Mammary epithelial cell (primary cell): ENCODE results near the gene STK24.

Experiments used
- CTCF ChIP-seq, 2 donors: IDR thresholded peaks in 1 of 2; conservative IDR thresholded peaks in 1 of 2; 2 replicates each; pipeline ENCODE4 v1.5.1; 2011 to 2012; ENCODE audit warnings: inconsistent platforms in 2 of 2, low read length in 2 of 2, mild to moderate bottlenecking in 2 of 2, control low read depth in 1 of 2, low read depth in 1 of 2; ENCODE audit not compliant: insufficient read depth in 1 of 2; ENCODE audit errors: extremely low read depth in 1 of 2
- EZH2 ChIP-seq: IDR thresholded peaks from 2 replicates; pipeline ENCODE4 v1.6.1; 2012; ENCODE audit warnings: low read length, inconsistent platforms, borderline replicate concordance

GRCh38 chr13:98520674-98521449 lies 56.0 kb downstream of the STK24 start:
- TF ChIP-seq CTCF (conservative IDR thresholded peaks at IDR 0.05 in 1 of 2, IDR thresholded peaks at IDR 0.05 in 1 of 2; ENCODE audit: extremely low read depth in 1 of 2, insufficient read depth in 1 of 2, low read depth in 1 of 2, low read length in 2 of 2) (no peak), EZH2 (no peak)
